ENCODE data around the gene GNB1L.
"Not testable (repeated sequence)": the region's sequence is repeated elsewhere in the genome, so short reads cannot be mapped to it uniquely, and the experiment has no call there.

GNB1L gene

DNA sequence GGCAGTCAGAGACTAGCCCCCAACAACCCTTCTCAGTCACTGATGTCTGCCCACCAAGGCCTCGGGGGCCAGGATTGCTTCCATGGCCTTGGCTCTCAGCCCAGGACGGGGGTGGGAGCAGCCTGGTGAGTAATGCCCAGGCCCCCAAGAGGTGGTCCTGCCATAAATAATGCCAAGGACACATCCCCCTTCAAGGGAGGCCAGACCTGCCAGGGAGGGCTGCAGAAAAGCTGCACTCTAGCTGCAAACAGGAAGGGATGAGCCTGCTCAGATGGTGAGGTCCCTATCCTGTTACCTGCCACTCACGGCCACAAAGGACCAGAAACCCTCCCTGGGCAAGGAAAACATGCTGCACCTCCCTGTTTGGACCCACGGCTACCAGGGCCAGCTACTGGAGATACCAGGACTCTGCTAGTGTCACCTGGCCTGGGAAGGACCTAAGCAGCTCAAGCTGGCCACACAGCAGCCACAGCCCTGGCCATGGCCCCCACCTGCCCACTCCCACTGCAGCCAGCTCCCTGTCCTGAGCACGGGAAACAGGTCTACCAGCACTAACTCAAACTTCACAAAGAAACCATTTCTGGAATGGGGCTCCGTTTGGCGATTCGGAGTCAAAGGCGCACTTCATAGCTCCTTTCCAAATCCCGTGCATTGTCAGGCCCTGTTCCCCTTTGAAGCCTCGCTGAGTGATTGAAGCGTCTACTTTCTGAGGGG, 12.1 kb downstream of the GNB1L start:
- DNase-seq: no peak

DNA sequence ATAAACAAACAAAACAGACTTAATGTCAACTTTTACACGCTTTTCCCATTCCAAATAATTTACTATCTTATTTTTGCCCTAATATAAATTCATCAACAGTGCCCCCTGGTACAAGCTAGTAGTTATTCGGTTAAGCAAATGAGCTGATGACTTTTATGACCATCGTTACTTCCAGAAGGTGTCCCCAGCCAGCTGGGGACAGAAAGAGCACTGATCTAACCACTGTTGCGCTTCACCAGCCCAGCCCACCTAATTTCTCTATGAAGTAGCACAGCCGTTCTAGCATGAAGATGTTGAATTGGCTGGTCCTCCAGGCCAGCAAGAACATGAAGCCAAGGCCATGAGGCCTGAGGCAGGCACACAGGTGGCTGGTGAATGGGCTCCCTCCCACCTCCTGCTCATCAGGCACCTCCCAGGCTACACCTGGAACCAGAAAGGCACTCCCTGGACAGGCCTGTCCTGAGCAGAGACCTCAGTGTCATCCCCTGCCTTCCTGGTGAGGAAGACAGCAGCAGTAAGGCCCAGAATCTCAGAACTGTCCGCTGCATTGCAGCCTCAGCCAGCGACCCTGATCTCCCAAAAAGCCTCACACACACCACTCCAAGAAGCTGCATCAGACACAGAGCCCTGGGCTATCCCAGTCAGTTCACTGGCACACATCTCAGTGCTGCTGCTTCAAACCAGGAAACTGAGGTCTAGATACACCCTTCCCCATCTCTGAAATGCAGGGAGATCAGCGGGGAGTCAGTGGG, 12.9 kb downstream of the GNB1L start:
- DNase-seq: no peak

DNA sequence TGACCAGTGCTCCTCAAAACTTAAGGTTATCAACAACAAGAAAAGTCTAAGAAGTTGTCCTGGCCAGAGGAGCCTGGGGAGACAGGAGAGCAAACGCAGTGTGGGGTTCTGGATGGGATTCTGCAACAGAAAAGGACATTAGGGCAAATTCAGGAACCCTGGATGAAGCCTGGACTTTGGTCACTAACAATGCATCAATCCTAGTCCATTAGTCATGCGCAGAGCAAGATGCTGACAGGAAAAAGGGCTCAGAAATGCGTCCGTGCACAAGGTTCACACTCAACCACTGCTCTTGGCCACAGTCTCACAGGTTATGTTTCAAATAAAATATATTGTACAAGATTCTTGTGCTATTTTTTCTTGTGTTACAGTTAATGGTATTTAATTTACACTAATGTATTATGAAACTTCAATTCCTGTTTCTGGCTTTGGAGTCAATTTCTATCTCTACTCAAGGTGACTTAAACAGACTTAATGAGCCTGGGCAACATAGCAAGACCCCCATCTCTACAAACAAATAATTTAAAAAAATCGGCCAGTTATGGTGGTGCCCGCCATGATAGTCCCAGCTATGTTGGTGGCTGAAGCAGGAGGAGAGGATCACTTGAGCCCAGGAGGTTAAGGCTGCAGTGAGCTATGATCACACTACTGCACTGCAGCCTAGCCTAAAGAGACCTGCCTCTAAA, 13.6 kb downstream of the GNB1L start:
- DNase-seq: no peak

DNA sequence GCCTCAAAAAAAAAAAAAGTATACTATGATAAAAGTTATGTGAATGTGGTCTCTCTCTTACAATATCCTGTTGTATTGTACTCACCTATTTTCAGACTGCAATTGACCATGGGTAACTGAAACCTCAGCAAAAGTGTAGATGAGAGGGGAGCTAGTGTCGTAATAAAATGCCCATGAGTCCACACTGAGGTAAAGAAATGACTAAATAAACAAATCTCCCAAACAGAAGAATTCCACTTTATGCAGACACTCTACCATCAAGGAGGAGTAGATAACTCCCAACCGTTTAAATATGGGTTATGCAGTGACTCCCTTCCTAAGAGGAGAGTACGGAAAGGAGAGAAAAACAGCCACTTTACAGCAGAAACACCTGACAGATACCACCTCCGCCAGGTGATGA, 14.6 kb downstream of the GNB1L start:
- no peak for DNase-seq

DNA sequence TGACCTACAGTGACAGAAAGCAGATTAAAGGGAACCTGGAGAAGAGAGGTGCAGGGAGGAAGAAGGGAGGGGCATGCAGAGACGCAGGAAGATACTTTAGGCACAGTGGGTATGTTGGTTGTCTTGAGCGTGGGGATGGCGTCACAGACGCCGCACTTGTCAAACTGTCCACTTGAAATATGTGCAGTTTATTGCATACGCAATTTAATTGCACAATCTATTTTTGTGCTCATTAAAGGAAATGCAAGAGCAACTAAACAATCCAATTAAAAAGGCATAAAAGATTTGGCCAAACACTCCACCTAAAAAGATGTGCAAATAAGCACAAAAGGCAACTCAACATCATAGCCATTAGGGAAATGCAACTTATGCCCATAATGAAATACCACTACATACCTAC, 16.8 kb downstream of the GNB1L start:
- no peak for DNase-seq

DNA sequence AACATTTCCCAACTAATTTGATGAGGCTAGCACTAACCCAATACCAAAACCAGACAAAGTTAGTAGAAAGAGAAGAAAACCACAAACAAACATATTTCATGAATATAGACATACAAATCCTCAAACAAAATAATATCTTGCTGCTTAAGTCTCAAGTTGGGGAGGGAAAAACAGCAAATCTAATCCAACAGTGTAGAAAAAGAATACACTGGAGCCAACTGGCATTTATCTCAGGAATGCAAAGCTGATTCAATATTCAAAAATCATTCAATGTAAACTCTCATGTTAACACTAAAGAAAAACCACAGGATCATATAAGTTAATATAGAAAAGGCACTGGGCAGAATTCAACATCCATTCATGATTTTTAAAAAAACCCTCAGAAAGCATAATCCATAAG, 18.2 kb downstream of the GNB1L start:
- no peak for DNase-seq

DNA sequence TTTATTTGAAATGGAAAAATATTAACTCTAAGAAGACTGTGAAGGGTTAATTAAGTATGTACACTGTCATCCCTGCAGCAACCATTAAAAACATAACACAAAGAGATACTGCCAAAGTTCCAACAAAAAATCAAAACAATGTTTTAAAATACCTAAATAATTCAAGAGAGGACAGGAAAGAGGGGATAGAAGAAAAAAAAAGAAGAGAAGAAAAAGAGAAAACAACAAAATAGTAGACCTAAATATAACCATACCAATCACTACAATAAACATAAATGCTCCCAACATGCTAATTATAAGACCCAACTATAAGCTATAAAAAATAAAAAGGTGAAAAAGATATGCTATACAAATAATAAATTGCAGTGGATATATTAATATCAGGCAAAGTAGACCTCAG, 20.1 kb downstream of the GNB1L start:
- no peak for DNase-seq

DNA sequence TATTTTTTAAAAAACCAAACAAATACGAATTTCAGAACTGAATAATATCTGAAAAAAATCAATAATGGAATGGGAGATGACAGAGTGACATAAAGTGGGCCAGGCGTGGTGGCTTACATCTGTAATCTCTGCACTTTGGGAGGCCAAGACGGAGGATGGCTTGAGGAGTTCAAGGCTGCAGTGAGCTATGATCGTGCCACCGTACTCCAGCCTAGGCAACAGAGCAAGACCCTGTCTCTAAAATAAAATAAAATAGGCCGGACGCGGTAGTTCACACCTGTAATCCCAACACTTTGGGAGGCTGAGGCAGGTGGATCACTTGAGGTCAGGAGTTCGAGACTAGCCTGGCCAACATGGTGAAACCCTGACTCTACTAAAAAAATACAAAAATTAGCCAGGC, 21.3 kb downstream of the GNB1L start:
- not testable (repeated sequence) for DNase-seq

DNA sequence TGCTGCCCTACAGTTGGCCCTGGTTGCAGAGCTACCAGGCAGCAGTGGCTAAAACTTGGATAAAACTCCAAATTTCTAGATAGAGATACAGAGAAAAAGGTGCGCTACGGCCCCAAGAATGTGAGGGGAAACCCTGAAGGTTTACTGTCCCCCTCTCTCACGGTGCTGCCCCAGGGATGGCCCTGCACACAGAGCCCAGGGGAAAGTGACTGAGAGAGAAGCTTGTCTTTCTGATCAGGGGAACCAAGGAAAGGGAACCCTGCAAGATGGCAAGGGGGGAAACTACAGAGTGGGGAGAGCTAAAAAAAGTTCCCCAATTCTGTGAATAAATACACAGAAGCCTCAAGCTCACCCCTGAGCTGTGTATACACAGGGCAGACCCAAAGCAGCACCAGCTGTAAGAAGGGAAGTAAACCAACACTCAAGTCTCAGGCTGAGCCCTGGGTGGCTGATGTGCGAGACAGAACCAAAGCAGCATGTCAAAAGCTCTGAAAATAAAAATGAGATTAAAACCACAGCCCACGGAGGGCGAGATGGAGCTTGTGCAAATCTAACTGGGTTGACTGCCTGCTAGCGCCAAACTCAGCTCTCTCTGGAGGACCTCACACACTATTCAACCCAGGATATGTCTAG, 22.1 kb downstream of the GNB1L start:
- DNase-seq: no peak

DNA sequence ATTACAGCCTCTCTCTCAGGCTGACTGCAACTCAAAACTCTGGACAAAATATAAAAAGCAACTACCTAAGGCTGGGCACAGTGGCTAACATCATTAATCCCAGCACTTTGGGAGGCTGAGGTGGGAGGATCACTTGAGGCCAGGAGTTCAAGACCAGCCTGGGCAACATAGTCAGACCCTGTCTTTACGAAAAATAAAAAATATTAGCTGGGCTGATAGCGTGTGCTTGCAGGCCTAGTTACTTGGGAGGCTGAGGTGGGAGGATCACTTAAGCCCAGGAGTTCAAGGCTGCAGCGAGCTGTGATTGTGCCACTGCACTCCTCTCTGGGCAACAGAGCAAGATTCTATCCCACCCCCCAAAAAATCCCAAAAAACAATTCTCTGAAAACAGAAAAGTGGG, 22.7 kb downstream of the GNB1L start:
- DNase-seq: not testable (repeated sequence)

DNA sequence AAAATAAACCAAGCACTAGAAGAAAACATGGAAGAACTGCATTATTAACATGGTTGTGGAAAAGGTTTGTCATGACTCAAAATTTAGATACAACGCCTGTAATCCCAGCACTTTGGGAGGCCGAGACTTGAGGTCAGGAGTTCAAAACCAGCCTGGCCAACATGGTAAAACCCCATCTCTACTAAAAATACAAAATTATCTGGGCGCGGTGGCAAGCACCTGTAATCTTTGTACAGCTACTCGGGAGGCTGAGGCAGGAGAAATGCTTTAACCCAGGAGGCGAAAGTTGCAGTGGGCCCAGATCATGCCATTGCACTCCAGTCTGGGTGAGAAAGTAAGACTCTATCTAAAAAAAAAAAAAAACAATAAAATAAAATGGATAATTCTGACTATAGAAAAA, 23.7 kb downstream of the GNB1L start:
- DNase-seq: no peak

DNA sequence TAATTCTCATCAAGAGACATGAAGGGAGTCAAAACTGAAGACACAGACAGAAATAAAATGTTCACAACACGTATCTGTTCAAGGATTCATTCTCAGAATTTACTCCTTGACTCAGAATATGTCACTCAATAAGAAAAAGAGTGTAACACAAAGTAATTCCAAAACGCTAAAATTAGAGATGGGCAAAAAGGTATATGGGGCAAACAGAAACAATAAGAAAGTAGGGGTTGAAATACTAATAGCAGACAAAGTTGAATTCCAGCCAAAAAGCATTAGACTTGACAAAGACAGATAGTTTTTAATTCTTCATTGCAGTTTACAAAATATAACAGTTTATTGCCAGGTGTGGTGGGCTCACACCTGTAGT, 26.7 kb downstream of the GNB1L start:
- no peak for DNase-seq

DNA sequence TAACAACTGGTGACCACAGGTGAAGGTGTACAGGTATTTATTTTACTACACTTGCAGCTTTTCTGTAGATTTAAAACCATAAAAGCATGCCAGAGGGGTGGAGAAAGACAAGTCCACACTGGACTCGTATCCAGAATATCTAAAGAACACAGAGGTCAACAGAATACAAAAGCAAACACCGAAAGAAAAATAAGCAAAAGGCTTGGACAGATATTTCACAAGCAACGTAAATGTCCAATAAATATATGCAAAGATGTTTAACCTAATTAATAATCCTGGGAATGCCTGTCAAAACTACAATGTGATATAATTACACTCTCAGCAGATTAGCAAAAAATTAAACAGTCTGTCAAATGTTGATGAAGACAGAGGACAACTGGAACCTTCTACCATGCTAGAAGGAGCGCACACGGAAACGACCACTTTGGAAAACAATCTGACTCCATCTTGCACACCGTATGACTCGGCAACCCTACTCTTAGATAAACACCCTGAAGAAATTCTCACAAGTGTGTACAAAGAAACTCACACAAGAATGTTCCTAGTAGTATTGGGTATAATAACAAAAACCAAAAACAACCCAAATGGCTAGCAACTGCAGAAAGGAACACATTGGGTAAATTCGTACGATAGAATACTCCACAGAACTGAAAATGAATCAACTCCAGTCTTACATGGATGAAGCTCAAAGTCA, 27.2 kb downstream of the GNB1L start:
- DNase-seq: no peak

DNA sequence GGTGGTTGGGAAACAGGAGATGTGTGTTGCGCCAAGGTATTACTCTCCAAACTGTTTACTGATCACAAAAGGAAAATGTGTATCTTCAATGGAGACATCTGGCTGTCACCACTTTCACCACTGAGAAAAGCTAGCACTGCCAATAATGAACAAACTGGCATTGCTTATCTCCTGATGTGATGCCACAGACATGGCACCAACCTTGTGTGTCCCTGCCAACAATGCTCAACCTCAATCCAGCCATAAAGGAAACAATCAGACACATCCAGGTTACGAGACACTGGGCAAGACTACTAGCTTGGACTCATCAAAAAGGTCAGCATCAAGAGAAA, 28.1 kb downstream of the GNB1L start:
- no peak for DNase-seq

DNA sequence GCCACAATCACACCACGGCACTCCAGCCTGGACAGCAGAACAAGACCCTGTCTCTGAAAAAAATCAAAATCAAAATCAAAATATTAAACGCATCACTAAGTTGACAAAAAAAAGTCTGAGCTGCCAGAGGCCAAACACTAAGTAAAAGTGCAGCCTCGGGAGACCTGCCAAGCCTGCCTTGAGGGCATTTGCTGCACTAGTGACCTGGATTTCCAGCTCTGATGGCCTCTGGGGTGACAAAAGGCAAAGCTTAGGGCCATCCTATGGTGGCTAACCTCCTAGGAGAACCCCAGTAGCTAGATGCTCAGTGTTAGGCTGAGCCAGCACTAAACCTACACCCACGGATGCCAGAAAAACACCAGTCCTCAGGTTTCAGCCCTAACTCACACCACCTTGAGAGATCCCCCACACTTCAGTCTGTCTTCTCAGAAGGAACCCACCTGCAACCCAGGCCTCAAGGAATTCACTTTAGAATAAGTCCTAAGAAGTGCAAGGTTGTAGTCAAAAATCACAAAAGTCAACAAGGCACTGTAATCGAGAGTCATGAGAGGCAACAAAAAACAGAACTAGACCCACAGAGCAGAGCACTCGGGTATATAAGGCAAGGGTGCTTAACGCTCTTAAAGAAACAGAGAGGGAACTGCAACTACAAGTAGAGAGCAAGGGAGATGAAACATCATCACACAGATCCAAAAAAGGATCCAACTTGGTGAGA, 28.6 kb downstream of the GNB1L start:
- DNase-seq: no peak

DNA sequence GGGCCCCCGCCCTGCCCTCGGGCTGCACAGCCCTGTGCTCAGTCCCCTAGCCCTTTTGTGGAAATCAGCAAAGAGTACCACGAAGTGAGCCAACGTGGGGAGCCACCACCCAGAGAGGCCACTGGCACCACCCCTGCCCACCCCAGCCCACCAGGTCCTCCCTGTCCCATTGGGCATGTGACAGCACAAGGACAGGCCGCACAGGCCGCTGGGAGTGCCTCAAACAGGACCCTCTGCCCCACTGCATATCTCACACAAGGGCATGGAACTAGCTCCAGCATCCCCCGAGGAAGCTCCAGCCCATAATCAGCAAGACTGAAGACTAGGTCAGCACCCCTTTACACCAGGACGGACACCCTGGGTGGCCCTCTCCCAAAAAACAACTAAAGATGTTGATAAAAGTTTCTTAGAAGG, 29.7 kb downstream of the GNB1L start:
- no peak for DNase-seq

DNA sequence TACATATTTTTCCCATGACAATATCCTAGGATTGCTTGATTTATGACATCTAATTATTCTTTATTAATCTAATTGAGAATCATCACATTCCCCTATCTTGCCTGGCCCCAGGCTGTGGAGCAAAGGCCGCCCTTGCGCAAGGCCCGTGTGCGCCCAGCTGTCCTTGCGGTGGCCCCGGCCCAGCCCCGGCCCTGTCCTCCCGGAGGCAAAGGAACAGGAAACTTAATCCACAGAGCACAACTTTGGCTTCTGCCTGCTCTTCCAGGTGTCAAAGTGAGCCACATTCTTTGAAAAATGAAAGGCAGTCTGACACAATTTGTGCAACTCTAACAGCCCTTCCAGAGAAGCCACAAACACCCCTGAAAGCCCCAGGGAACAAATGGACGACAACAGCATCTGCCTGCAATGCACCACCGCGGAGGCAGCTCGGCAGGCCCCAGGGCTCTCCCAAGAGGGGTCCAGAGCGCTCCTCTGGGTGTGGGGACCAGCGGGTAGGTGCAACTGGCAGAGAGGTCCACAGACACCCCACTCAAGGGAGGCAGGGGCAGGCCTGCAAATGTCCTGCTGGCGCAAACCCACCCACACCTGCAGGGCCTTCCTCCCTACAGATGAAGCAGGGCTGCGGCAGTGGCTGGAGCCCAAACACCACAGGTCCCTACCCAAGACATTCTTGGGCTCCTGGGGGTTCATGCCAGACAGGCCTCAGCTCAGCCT, 30.3 kb downstream of the GNB1L start:
- peak; percentile 57 for DNase-seq

DNA sequence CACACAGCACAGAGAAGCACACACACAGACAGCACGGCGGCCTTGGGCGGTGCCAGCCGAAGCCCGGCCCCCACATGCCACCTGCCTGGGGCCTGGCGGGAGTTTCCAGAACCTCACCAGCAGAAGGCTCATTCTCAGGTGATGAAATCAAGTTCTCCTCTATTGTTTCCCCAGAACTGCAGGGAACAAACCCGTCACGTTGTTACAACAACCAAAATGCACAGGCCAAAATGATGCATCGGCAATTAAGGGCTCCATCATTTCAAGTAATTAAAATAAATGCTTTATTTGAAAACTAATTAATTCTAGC, 30.8 kb downstream of the GNB1L start:
- DNase-seq: no peak

DNA sequence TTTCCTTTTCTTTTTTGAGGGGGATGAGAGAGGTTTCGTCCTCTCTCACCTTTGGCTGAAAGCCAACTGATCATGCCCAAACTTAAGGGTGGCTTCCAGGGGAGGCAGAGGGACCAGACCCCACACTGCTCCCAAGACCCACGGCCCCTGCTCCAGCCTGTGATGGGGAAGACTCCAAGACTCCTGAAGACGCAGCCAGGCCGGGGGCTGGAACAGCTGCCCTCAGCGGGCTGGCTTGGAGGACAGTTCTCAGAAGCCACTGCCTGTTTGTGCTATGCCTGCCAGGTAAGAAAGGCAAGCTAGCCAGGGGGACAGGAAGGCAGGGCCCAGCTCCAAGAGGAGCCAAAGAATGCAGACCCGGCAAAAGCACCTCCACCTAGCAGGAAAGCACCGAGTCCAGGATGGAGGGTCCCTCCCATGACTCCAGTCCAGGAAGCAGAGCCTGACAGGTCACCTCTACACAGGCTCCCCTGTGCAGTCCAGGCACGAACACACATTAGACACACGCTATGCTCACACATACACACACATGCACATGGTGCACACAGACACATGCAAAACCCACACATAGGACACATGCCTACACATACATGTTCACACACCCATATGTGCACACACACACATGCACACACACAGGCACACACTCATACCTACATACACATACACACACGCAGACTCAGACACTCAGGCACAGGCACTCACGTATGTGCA, 31.3 kb downstream of the GNB1L start:
- no peak for DNase-seq

DNA sequence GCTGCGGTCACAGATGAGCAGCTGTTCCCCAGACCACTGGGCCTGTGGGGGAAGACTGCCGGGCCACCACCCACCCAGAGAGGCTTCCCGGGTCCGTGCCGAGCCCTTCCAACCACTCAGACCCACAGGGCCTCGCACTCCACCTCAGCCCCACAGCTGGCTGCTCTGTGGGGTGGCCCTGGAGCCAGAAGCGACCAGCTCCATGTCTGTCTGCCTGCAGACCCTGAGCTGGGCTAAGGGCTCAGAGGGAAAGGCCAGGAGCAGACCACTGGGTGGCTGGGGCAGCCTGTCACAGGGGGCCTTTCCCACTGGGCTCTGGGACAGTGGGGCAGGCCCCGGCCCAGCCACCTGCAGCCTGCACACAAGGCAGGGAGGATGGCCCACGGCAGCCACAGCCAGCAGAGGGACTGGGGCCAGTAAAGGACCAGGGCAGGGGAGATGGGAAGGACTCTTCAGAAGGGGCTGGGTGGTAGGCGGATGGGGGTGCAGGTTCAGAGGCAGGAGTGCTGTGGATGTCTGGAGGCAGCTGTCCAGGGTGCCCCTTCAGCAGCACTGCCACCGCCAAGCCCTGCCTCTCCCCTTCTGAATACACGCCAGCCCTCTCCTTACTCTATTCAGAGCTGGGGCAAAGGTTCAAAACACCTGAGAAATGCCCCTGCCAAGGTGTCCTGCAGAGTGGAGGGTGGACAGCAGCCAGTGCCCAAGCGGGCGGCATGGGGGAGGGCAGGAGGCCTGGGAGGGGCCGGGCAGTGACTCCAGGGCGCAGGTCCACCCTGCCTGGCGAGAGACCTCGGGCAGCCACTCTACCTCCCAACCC, 32.2 kb downstream of the GNB1L start:
- DNase-seq: no peak
